ENCODE results near the gene ZNF778. TPM values are rescaled to one million over a fixed set of nuclear protein-coding genes. Genes with fewer than 3 reads are reported as not detected.

The ZNF778 gene
- total and polyA plus RNA-seq, 10 of the 15 experiments (the other 5 are each of a cell fraction or from before 2014, with no cell fraction given), result 0.20 to 9.7 (median 4.1) TPM

DNA sequence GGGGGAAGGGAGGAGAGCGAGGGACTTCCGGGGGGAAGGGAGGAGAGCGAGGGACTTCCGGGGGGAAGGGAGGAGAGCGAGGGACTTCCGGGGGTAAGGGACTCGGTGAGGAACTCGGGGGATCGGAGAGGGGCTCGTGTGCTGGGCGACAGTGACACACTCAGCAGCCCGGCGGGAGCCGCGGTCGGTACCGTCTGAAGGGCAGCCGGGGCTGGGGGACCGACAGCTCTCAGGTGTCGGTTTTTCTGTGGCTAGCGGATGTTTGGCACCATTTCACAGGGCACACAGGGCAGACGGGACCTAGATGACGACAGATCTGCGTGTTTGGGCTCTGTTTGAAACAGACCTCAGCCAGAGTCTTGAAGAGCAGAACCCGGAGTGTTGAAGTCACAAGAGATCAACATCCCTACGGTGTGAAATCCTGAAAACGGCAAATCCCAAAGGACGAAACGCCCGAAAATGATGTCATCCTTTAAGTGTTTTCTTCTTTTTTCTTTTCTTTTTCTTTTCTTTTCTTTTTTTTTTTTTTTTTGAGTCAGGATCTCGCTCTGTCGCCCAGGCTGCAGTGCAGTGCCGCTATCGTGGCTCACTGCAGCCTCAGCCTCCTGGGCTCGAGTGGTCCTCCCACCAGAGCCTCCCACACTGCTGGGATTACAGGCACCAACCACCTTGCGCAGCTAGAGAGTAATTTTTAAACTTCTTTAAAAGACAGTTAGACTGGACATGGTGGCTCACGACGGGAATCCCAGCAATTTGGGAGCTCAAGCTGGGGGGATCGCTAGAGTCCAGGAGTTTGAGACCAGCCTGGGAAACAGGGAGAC, 23.9 kb downstream of the ZNF778 start (continued):
- TF ChIP-seq, protein P1, sequence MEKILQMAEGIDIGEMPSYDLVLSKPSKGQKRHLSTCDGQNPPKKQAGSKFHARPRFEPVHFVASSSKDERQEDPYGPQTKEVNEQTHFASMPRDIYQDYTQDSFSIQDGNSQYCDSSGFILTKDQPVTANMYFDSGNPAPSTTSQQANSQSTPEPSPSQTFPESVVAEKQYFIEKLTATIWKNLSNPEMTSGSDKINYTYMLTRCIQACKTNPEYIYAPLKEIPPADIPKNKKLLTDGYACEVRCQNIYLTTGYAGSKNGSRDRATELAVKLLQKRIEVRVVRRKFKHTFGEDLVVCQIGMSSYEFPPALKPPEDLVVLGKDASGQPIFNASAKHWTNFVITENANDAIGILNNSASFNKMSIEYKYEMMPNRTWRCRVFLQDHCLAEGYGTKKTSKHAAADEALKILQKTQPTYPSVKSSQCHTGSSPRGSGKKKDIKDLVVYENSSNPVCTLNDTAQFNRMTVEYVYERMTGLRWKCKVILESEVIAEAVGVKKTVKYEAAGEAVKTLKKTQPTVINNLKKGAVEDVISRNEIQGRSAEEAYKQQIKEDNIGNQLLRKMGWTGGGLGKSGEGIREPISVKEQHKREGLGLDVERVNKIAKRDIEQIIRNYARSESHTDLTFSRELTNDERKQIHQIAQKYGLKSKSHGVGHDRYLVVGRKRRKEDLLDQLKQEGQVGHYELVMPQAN (conservative IDR thresholded peaks at IDR 0.05), result peak; percentile 55
- TF ChIP-seq EGR1 (IDR thresholded peaks at IDR 0.05; ENCODE audit: borderline replicate concordance in 1 of 2, low read depth in 2 of 2, low read length in 2 of 2) (peak in 1 of 2 experiments; percentile 32; a peak in 1 of 3 replicates), FOS (IDR thresholded peaks at IDR 0.05; ENCODE audit: borderline replicate concordance, extremely low read depth, insufficient read length) (no peak), MYB (IDR thresholded peaks at IDR 0.05; ENCODE audit: borderline replicate concordance, low read depth, low read length) (no peak), HCFC1 (IDR thresholded peaks at IDR 0.05; ENCODE audit: low read length) (no peak), NR2F1 (conservative IDR thresholded peaks at IDR 0.05) (no peak), SUZ12 (IDR thresholded peaks at IDR 0.05; ENCODE audit: unreplicated experiment) (no peak), STAT1 (conservative IDR thresholded peaks at IDR 0.05) (no peak), ZBED1 (IDR thresholded peaks at IDR 0.05; ENCODE audit: borderline replicate concordance) (no peak; the same call in 1 of the 2 replicates), MTA3 (IDR thresholded peaks at IDR 0.05; ENCODE audit: borderline replicate concordance, low read length) (no peak; the same call in 1 of the 2 replicates), RCOR1 (conservative IDR thresholded peaks at IDR 0.05; ENCODE audit: low read depth, low read length) (no peak), NR2C1 (IDR thresholded peaks at IDR 0.05) (0 out of 2 replicates have a peak, but pooled peaks have one; percentile 4), LARP7 (IDR thresholded peaks at IDR 0.05) (peak; percentile 51; the same call in 1 of the 2 replicates), NRF1 (conservative IDR thresholded peaks at IDR 0.05; ENCODE audit: low read depth, low read length) (no peak), SREBF2 (IDR thresholded peaks at IDR 0.05; ENCODE audit: low read length) (peak; percentile 63; the same call in 1 of the 2 replicates), NFYA (IDR thresholded peaks at IDR 0.05; ENCODE audit: borderline replicate concordance, low read depth, low read length) (no peak), RBBP5 (conservative IDR thresholded peaks at IDR 0.05) (no peak), SPI1 (IDR thresholded peaks at IDR 0.05; ENCODE audit: borderline replicate concordance, insufficient read depth, low read depth, low read length) (no peak)
- TF ChIP-seq, protein P2, sequence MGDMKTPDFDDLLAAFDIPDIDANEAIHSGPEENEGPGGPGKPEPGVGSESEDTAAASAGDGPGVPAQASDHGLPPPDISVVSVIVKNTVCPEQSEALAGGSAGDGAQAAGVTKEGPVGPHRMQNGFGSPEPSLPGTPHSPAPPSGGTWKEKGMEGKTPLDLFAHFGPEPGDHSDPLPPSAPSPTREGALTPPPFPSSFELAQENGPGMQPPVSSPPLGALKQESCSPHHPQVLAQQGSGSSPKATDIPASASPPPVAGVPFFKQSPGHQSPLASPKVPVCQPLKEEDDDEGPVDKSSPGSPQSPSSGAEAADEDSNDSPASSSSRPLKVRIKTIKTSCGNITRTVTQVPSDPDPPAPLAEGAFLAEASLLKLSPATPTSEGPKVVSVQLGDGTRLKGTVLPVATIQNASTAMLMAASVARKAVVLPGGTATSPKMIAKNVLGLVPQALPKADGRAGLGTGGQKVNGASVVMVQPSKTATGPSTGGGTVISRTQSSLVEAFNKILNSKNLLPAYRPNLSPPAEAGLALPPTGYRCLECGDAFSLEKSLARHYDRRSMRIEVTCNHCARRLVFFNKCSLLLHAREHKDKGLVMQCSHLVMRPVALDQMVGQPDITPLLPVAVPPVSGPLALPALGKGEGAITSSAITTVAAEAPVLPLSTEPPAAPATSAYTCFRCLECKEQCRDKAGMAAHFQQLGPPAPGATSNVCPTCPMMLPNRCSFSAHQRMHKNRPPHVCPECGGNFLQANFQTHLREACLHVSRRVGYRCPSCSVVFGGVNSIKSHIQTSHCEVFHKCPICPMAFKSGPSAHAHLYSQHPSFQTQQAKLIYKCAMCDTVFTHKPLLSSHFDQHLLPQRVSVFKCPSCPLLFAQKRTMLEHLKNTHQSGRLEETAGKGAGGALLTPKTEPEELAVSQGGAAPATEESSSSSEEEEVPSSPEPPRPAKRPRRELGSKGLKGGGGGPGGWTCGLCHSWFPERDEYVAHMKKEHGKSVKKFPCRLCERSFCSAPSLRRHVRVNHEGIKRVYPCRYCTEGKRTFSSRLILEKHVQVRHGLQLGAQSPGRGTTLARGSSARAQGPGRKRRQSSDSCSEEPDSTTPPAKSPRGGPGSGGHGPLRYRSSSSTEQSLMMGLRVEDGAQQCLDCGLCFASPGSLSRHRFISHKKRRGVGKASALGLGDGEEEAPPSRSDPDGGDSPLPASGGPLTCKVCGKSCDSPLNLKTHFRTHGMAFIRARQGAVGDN (IDR thresholded peaks at IDR 0.05), result peak; percentile 61; the same call in 1 of the 2 replicates
- TF ChIP-seq, protein P3, sequence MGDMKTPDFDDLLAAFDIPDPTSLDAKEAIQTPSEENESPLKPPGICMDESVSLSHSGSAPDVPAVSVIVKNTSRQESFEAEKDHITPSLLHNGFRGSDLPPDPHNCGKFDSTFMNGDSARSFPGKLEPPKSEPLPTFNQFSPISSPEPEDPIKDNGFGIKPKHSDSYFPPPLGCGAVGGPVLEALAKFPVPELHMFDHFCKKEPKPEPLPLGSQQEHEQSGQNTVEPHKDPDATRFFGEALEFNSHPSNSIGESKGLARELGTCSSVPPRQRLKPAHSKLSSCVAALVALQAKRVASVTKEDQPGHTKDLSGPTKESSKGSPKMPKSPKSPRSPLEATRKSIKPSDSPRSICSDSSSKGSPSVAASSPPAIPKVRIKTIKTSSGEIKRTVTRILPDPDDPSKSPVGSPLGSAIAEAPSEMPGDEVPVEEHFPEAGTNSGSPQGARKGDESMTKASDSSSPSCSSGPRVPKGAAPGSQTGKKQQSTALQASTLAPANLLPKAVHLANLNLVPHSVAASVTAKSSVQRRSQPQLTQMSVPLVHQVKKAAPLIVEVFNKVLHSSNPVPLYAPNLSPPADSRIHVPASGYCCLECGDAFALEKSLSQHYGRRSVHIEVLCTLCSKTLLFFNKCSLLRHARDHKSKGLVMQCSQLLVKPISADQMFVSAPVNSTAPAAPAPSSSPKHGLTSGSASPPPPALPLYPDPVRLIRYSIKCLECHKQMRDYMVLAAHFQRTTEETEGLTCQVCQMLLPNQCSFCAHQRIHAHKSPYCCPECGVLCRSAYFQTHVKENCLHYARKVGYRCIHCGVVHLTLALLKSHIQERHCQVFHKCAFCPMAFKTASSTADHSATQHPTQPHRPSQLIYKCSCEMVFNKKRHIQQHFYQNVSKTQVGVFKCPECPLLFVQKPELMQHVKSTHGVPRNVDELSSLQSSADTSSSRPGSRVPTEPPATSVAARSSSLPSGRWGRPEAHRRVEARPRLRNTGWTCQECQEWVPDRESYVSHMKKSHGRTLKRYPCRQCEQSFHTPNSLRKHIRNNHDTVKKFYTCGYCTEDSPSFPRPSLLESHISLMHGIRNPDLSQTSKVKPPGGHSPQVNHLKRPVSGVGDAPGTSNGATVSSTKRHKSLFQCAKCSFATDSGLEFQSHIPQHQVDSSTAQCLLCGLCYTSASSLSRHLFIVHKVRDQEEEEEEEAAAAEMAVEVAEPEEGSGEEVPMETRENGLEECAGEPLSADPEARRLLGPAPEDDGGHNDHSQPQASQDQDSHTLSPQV (IDR thresholded peaks at IDR 0.05), result no peak

Data from GM12878 (cell line).